ENCODE results near the gene NFIB.

The NFIB gene

DNA sequence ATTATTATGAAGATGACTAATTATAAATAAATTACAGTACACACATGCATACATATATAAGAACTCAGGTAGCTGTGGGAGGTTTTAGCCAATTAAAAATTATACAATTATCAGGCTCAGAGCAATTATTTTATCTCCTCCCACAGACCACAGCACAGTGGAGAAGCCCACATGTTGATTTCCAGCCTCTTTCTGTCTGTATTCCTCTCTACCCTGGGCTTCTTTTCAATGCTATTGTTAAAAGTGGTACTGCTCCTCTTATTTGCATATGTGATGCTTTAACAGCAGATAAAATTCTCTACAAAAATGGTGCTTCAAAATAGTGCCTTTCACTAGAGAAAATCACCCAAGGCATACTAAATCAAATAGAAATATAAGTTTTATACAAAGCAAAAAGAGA, 218.7 kb downstream of the NFIB start:
- DNase-seq, result no peak
- intact Hi-C loops (cut with DNase I), result loop anchor here (10.0 kb wide), 1 partner anchor 660 kb away; no protein-coding TSS in a partner anchor

DNA sequence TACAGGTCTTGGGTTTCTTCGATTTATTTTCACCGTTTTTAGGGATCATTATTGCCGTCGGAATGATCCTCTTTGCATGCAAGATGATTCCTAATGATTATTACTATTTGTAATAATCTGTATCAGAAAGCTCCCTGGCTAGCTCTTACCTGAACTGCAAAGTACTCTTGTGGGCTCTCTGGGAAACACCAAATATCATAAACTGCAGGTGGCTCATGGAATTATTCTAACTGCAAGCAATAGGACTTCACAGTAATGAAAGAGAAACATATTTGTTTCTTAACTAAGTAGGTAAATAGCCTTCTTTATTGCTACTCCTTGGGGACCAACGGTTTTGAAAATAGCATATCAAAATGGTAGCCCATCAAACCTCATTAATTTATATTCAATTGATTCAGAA, 219.4 kb downstream of the NFIB start:
- intact Hi-C loops (cut with DNase I), result loop anchor here (10.0 kb wide), 1 partner anchor 660 kb away; no protein-coding TSS in a partner anchor
- DNase-seq, result no peak

- intact Hi-C loops (cut with DNase I), result loop anchor here (10.0 kb wide), 1 partner anchor 658 kb away; no protein-coding TSS in a partner anchor
- no peak for DNase-seq
Observed at GRCh38 chr9:14092344-14092743, 221.6 kb downstream of the NFIB start.

- no peak for DNase-seq
- intact Hi-C loops (cut with DNase I), result no loop called here
Observed at GRCh38 chr9:14089051-14089803, 224.7 kb downstream of the NFIB start.

GRCh38 chr9:14087576-14087975, 226.4 kb downstream of the NFIB start:
- DNase-seq, result no peak
- intact Hi-C loops (cut with DNase I), result no loop called here

GRCh38 chr9:14086495-14086894, 227.4 kb downstream of the NFIB start:
- no peak for DNase-seq
- intact Hi-C loops (cut with DNase I), result no loop called here

GRCh38 chr9:14085810-14086209, 228.1 kb downstream of the NFIB start:
- no peak for DNase-seq
- intact Hi-C loops (cut with DNase I), result no loop called here

- DNase-seq, result no peak
- intact Hi-C loops (cut with DNase I), result no loop called here
Observed at GRCh38 chr9:14084867-14085266, 229.1 kb downstream of the NFIB start.

DNA sequence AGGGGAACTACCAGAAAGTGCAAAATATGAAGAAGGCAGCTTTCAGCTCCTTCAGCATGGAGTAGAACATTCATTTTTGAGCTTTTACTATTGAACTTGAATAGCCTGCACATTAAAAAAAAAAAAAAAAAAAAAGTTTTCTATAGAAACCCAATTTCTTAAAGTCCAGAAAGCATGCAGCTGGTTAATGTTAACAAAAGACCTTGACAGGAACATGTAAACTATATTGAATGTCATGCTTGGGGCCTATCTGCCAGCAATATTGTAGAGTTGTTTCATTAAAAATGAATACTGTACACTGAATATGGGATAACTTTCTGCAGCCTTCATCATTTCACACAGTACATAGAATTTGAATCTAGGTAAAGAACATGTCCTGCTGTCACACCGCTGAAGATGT, 230.6 kb downstream of the NFIB start:
- intact Hi-C loops (cut with DNase I), result no loop called here
- DNase-seq, result no peak

- intact Hi-C loops (cut with DNase I), result no loop called here
Observed at GRCh38 chr9:14082732-14083131, 231.2 kb downstream of the NFIB start.

GRCh38 chr9:14081745-14082144, 232.2 kb downstream of the NFIB start:
- DNase-seq, result no peak
- intact Hi-C loops (cut with DNase I), result no loop called here

More at GRCh38 chr9:14082732-14083131, 231.2 kb downstream of the NFIB start:
- DNase-seq, result no peak

DNA sequence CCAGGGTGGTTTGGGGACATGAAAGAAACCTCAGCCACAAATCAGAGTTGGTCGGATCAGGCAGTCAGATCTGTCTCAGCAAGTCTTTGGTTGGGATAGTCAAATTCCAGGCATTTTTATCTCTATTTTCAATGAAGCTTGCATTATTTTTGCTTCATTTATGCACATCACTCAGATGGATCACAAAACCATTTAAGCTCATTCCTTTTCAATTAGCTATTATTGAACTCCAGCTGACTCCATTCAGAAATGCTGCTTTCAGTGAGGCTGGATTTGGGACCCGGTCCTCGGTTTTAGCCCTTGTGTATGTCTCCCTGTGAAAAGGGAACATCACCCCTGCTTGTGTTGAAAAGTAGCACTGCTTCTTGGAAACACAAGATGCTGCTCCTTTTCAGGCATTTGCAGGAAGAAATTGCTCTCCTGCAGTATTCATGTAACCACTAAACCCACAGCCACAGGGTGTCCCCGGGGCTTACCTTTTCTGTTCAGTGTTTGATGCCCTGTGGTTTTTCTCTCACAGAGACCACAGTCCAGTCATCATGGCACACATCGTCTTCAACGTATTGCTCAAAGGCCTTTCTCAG, 232.9 kb downstream of the NFIB start:
- intact Hi-C loops (cut with DNase I), result no loop called here
- no peak for DNase-seq

DNA sequence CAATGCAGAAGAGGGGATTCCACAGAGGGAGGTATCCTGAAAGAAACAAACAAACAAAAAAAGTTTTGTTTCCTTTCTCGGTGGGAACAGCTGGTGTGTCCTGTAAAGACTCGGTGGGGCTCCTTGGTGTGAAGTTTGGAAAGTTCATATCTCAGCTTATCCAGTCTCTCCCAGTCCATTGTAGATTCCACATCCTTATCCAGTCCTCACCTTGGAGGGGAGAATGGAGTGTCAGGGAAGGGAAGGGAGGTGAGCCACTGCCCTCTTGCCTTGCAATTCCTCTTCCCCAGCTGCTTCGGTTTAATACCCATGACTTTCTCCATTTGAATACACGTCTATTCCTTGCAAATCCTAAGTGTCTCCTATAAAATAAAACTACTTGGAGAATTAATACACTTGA, 234.5 kb downstream of the NFIB start:
- intact Hi-C loops (cut with DNase I), result no loop called here
- no peak for DNase-seq

DNA sequence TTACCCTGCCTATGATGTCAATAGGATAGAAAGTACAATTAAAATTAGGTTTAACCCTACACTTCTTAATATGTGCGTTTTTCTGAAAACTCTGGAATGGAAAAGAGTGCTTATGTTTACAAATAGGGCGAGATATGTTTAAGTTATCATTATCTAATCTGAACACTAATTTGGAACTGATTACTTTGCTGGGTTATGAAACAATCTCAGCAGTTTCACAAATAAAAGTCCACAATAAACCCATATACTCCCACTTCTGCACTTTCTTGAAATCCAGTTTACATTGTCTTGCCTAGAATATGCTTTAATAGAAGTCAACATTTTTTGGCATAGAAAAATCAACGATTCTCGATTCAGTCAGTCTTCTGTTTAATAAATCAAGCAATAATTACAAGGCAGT, 236.3 kb downstream of the NFIB start:
- intact Hi-C loops (cut with DNase I), result no loop called here
- no peak for DNase-seq

DNA sequence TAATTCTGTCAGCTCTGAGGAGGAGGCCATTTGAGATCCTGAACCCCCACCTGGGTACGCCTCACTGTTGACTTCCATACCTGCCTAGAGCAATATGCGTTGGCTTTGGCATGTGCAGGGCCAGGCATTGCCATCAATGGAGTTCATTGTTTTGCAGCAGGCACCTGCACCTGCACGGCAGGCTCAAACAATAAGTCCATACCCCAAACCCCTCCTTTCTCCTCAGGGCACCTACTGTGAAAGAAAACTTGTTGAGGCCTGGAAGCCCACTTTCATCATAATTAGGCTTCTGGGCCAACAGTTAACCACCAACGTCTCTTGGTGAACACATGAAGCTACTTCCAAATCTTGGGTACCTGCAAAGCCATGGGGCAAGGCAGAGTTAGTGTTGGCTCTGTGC, 238.7 kb downstream of the NFIB start:
- DNase-seq, result no peak
- intact Hi-C loops (cut with DNase I), result no loop called here

DNA sequence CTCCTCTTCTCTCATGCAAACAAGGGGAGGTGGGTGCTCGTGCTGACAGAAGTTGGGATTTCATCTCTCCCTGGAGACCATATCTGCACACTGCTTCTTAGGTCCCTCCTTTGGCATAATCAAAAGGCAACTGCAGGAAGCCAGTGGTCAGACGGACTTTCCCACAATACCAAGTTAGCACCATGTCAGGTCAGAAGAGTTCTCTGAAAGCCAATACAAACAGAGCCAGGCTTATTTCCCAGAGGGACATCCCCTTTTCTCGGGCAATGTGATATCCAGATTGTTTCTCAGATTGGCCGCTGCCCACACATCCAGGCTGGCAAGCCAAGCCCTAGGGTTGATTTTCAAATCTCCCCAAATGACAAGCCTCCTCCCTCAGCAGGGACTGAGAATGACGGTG, 241.1 kb downstream of the NFIB start:
- DNase-seq, result no peak
- intact Hi-C loops (cut with DNase I), result no loop called here

DNA sequence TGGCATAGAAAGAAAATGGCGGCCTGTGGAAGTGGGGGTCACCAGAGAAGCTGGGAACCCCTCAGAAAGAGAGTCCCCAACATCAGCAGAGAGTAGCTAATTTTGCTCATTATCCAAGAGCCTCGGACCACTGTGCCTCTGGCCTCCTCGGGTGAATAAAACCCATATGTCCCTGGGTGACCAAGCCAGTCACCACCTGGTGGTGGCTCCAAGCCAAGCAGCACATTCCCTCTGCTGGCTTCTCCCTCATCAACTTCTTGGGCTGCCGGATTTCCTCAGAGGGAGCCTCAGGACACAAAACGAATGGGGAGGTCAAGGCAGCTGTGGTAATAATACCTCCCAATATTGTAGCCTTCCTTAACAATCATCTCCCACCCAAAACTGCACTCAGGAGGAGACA, 242.5 kb downstream of the NFIB start:
- intact Hi-C loops (cut with DNase I), result no loop called here
- no peak for DNase-seq

GRCh38 chr9:14068690-14069089, 245.3 kb downstream of the NFIB start:
- DNase-seq, result no peak
- intact Hi-C loops (cut with DNase I), result no loop called here

DNA sequence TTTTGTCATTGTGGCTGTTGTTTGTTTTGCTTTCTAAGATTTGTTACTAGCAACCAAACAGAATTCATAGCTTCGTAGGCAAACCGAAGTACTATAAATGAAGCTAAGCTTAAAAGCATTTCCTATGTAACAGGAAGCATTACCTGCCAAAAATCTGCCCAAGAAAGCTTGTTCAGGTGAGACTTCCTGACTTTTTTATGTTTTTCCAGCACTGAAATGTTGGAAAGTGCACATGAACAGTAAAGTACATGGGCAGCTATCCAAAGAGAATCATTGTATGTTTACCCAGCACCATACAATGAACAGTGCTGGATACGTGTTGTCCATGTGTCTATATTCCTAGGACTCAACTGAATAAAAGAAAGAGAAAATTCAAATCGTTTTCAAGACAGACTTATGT, 247.1 kb downstream of the NFIB start:
- intact Hi-C loops (cut with DNase I), result no loop called here
- no peak for DNase-seq

GRCh38 chr9:14066032-14066431, 247.9 kb downstream of the NFIB start:
- intact Hi-C loops (cut with DNase I), result no loop called here
- no peak for DNase-seq

- intact Hi-C loops (cut with DNase I), result no loop called here
- DNase-seq, result no peak
Observed at GRCh38 chr9:14064940-14065339, 249.0 kb downstream of the NFIB start.

DNA sequence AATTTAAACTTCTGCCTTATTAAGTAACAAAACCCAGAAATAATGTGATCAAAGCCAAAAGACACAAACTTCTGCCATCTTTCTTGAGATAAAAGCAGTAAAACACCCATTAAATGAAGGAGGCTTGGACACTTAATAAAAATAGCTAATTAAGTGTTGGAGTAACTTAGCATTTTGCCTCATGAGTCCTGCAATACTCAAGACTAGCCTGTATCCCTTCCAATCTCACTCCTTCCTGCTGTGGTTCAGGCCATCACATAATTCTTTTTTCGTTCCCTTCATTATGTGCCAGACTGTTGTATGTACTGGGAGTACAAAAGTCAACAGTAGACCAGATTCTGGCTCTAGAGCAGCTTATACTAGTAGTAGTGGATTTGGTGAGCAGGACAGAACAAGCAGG, 250.2 kb downstream of the NFIB start:
- intact Hi-C loops (cut with DNase I), result no loop called here

More for the DNA sequence above, 250.2 kb downstream of the NFIB start:
- DNase-seq, result no peak

Measured in posterior cingulate gyrus (tissue), 11 donors.